ELR (cell line): ENCODE results near the gene ALS2CL.
"Not testable (repeated sequence)": the region's sequence is repeated elsewhere in the genome, so short reads cannot be mapped to it uniquely, and the experiment has no call there.

Experiments used
- DNase-seq: peaks from one replicate; pipeline ENCODE4 v3.0.0-alpha.2; 2015; ENCODE audit warnings: low read depth

Gene ALS2CL

DNA sequence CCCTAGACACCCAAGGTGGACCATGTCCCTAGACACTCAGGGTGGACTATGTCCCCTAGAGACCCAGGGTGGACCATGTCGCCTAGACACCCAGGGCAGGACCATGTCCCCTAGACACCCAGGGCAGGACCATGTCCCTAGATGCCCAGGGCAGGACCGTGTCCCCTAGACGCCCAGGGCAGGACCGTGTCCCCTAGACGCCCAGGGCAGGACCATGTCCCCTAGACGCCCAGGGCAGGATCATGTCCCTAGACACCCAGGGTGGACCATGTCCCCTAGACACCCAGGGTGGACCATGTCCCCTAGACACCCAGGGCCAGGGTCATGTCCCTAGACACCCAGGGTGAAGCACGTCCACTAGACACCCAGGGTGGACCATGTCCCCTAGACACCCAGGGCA, 10.9 kb upstream of the ALS2CL start:
- not testable (repeated sequence) for DNase-seq

DNA sequence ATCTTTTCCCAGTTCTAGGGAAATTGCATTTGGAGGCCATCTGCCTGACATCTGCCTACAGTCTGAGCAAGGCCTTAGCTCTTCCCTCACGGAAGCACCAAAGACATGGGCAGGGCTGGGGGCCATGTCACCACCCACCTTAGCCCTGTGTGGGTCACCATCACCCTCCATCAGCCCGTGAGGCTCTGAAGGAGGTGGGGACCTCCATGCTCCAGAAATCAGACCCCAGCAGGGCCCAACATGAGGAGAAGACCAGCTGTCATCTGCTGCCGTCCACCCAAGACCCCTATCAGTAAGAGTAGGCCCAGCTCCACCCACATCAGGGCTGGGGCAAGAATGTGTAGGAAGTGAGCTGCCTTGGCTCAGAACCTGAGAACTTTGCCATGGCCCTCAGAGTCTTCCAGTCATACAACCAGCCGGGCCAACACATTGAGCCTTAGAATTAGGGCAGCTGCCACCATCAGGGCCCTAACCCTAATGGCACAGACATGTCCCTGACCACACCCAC, 9.6 kb upstream of the ALS2CL start:
- DNase-seq, result no peak

DNA sequence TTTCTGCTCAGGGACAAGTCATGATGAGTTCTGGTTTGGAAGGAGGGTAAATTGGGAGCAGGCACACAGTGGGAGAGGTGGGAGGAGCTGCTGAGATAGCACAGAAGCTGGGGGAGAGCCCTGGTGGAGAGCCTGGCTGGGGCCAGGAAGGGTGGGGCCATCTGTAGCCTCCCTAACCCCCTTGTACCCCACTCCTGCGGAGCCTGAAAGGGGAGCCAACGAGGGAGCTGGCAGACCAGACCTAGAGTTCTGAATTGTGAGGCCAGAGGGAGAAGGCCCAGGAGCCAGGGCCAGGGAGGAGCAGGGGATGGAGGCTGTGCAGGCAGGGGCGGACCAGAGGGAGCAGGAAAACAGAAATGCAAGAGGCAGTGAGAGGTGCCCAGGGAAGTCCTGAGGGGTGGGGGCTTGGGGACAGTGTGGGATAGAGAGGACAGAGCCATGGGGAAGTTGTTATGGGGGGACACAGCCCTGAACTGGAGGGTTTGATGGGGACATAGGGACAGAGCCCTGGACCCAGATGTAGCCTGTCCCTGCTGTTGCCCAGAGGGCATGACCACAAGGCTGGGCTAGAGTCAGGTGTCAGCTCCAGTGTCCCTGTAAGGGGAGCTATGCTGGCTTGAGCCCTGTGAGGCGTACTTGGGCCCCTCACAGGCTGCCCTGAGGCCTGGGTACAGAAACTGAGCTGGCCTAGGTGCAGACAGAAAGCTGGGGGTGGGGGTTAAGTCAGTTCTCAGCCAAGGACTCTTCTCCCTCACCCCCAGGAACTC, 8.9 kb upstream of the ALS2CL start:
- no peak for DNase-seq

DNA sequence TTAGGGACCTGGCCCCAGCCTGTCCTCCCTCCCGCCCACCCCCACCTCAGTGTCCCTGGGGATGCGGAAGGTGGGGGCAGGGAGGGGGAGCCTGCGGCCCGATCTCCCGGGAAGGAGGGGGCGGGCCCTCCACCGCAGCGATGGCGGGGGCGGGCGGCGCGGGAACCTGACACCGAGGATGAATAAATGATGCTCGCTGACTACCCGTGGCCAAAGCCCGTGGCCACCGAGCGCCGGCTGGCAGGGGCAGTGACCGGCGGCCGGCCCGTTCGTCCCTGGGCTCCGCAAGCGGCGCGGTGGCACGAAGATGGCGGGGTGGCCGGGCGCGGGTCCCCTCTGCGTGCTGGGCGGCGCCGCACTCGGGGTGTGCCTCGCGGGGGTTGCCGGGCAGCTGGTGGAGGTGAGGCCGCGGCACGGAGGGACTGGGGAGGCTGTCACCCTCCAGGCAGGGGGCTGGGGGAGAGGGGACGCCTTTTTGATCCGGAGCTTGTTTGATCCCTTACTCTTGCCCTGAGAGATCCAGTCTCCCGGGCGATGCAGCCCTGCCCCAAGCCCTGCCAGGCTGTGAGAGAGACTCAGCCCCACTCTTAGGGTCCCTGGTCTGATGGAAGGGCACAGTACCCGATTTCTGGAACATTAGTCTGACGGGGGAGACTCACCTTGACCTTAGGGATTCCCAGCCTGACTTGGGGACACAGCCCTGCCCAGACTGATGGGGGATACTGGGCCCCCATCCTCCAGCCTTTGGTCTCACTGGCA, 7.9 kb upstream of the ALS2CL start, which contains the start of gene TMIE:
Gene TMIE (plus strand): TSS at position 212 of the 759 bp plus-strand sequence. CDS start 96 bp downstream, at position 308.
- DNase-seq, result peak; percentile 17

DNA sequence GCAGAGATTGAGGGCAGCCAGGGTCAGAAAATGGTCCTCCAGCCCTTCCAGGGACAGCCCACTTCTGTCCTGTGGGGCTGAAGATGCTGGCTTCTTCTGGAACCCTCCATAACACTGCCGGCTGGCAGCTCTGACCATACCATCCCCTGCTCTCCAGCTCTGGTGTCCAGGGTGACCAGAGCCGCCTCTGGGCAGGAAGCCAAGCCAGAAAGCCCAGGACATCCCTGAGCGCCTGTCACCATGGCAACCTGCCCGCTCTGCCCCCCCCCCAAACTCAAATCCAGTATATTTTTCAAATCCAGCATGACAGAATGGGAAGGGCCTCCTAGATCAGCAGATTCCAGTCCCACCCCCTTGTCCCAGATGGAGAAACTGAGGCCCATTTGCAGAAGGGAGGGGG, 7.3 kb upstream of the ALS2CL start:
- DNase-seq, result no peak

DNA sequence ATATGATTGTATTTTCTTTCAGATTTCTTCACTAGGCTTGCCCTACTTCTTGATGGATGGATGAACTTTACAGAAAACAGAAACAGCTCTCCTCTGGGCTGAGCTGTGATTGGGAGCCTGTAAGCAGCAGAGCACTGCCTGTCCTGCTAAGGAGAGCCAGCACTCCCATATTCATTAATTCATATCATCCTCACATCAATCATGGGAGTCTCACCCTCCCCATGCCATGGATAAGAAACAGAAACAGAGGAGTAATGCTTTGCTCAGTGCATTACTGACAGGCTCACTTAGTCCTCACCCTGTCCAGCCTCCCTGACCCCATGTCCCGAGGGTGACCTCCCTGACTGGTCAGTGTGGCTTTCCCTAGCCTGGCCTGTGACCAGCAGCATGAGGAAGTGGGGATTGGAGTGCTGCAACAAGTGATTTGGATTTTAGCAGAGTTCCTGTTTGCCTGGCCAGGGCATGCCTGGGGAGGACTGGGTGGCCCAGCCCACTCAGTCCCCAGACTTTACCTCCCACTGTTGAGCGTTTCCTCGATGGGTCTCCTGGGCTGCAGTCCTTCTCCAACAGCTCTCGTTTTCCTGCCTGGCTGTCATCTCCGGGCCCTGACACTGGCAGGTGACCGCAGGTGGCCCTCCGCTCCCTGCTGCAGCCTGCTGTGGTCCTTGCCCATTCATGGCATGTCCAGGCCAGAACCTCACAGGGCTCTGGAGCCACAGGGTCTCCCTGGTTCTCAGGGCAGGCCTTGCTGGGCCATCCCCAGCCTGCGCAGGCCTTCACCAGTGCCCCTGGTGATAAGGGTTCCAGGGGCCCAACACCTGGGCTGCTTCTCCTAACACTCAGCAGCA, 6.4 kb upstream of the ALS2CL start:
- DNase-seq, result no peak

DNA sequence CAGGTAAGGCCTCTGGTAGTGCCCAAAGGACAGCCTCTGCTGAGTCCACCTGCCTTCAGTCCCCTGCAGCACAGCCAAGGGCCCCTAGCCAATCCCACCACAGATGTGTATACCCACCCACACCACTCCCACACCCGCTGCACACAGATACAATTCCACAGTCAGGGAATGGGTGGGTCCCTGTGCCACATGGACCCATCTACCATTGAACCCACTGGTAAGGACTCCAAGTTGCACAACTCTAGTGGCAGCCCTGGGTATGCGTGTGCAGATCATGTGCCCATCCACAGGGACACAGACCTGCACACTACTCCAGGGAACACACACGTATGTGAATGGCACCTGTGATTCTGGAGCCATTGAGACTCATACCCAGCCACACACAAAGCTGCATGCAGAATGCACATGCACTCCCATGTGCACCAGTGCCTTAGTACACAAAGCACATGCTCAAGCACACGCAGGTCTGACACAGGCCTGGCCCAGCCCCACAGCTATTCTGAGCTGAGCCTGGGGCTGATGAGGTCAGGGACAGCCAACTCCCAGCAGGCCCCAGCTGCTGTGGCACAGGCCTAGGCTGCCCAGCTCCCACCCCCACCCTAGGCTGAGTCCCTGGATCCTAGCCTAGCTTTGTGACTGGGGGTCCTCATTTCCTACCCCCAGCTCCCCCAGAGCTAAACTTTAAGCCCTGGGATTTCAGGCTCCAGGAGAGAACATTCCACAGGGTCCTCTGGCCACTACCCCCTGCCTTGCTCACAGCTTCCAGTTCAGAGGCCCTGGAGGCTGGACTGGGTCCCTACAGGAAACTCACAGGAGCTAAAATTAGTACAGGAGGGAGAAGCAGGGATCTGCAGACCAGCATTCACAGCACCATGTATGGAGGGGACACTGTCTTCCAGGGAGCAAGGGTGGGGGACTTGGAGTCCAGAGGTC, 2.7 kb upstream of the ALS2CL start:
- DNase-seq, result peak; percentile 17

DNA sequence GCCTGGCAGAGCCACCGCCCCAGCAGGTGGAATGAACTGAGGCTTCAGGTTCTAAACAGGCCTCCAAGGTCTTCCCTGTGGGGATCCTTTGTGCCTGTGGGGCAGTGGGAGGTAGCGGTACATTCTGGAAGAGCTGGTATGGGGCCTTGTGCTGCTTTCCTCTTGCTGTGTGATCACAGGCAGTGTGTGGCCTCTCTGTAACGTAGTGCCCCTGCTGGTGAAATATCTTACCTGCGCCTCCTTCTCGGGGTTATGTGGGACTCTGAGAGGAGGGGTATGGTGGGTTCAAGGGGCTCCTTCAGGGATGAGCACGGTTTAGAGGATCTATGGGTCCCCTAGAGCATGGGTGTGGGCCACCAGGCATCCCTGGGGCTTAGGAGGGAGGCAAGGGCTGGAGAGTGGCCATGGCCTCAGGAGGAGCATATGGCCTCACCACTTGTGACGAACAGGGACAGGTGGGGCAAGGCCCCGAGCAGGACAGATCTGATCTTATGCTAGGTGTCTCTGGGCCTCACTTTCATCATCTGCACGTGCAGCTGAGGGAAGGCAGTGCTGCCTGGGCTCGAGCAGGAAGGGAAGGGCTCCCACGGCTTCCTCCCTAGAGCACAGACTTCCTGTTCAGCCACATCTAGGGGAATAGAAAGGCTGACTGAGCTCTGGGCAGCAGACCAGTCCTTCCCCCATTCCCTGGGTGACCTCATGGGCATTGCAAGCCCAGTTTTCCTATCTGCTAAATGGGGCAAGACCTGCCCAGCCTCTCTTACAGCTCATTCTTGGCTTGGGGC, 1.9 kb upstream of the ALS2CL start:
- peak; percentile 23 for DNase-seq

DNA sequence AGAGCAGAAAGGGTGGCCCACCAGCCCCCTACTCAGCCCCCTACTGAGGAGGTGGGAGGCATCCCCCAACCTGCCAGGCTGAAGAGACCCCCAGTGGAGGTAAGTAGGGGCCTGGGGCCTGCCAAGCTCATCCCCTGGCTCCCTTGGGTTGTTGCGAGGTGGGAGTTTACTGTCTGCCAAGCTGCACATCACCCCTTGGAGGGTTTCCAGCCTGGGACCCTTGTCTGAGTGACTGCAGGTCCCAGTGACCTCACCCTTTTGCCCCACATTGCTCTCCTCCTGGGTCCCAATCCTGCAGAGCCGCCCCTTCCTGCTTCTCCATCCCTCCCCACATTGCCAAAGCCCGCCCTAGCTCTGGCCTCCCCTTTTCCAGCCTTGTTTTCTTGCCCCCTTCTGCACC, 1.0 kb upstream of the ALS2CL start:
- no peak for DNase-seq

DNA sequence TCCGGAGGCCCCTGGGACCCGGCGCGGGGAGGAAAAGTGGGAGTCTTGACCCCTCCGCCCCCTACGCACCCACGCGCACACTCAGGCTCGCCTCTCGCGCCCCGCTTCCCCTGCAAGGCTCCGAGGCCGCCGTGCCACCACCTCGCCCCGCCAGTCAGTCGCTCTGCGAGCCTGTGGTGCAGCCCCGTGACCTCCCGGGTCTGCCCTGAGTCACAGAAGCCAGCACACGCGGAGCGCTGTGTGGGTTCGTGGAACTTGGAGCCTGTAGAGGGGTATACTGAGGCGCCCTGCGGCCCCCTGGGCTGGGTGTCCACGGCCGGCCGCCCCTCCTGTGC, 380 bp upstream of the ALS2CL start:
- DNase-seq, result peak; percentile 32

DNA sequence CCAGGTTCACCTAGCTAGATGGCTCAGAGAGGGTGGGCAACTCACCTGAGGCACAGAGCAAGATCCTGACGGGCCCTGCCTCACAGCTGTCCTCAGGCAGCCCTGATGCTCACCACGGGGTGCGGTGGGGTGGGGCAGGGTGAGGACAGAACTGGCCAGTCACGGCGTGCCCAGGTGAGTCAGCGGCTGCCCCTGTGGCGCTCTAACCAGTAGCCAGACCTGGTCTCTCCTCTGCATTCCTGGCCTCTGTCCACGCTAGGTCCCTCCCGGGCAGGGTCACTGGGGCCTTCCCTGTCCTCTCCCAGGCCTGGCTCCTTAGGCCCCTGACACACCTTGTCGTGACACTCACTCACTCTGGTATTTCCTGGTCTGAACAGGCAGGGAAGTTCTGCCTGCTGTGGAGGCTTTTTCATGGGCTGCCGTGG, 901 bp downstream of the ALS2CL start:
- peak; percentile 51 for DNase-seq

DNA sequence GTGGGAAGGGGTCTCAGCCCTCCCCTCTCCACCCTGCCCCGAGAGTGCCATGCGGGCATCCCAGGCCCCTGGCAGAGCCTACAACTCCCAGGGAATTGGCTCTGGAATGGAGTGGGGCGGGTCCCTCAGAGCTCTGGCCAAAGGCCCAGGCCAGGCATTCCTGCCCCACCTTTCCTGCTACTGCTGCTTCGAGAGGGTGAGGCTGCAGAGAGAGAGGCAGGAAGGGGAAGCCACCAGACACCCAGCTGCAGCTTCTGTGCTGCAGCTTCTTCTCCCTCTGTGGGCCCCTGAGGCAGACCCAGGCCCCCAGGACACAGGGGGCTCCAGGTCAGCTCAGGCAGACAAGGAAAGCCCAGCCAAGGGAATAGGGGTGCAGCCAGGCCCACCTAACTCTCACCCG, 2.7 kb downstream of the ALS2CL start:
- DNase-seq, result no peak

DNA sequence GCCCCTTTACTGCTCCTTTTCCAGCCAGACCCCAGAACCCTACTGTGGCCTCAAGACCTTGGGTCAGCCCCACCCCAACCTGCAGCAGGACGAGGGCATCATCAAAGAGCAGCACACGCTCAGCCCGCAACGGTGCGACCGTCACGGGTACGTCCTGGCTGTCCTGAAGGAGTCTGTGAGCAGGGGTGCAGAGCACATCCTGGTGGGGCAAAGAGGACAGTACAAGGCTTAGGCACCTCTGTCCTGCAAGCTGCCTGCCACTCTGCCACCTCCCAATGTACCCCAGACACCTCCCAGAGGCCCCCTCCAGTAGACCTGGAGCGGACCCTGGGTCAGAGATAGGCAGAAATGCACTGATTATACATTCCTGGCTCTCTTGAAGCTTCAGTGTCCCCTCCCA, 8.0 kb downstream of the ALS2CL start:
- DNase-seq, result no peak

DNA sequence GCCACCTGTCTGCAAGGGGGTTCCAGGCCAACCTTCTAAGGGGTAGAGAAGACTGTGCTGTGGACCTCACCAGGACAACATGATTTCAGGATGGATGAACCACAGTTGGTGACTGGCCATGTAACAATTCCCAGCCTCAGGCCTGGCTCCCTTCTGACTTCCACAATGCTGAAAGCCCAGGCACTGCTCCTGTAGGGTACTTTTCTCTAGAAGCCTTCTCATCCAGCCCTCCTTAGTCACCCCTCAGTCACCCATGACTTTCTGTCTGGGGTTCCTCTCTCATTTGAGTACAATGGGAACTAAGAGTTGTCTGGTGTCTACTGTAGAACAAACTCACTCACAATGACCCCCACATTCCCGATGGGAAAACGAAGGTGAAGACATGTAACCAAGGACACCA, 8.6 kb downstream of the ALS2CL start:
- DNase-seq, result peak; percentile 60

DNA sequence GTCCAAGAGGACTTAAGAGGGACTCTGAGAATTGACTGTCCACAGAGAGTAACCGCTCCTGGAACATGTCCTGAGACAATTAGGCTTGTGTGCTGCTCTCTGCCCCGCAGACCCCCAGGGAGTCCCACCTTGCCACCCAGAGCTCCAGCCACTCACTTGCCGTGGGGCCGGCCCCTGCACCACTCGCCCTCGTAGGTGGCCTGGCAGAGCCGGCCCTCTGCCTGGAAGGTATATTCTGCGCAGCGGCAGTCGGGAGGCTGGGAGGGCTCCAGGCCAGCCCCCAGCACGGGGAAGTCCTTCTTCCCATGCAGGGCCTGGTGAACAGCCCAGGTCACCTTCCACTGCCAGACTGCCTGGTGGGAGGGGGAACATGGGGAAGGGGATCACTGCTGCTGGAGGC, 10.5 kb downstream of the ALS2CL start:
- DNase-seq, result no peak

DNA sequence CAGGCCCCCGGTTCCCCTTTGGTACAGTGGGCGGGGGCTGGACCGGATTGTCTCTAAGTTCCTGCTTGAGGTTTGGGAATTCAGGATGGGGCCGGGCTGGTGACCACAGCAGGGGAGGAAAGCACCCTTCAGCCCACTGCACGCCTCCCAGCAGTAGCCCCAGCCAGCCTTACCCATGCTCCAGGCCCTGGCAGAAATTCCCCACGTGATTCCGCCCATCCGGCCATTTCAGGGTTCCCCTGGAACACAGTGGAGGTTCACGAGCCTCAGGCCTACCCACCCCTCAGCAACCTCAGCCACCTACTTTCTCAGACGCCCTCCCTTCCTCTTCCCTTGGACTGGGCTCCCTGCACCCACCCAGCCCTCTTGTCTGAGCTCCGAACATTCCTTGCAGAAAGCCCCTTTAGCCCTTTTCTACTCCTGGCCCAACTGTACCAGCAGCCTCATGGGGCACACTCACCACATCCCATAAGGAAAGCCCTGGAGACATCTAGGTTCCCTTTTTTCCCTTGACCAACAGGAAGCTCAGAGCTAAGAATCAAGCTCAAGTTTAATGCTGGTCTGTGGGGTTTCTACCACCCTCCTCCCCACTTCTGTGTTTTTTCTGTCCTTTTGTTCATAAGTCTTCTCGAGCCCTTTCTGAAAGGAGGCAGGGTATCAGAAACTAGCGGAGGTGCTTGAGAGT, 11.5 kb downstream of the ALS2CL start:
- DNase-seq, result no peak

DNA sequence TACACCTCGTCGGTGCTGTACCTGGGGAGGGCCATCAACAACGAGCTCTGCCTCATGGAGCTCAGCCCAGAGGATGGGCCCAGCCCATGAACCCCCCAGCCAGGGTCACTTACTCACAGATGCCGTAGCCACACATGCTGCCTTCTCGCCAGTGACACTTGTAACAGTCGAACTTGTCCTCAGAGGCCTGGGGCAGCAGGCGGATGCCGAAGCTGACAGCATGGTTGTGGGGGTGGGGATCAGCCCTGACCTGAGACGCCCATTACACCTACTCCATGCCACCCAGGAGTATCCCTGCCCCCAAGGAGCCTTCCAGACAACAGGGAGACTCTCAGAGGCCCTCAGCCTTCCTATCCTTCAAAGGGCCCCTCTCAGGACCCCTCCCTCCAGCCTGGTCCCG, 12.1 kb downstream of the ALS2CL start:
- DNase-seq, result no peak

DNA sequence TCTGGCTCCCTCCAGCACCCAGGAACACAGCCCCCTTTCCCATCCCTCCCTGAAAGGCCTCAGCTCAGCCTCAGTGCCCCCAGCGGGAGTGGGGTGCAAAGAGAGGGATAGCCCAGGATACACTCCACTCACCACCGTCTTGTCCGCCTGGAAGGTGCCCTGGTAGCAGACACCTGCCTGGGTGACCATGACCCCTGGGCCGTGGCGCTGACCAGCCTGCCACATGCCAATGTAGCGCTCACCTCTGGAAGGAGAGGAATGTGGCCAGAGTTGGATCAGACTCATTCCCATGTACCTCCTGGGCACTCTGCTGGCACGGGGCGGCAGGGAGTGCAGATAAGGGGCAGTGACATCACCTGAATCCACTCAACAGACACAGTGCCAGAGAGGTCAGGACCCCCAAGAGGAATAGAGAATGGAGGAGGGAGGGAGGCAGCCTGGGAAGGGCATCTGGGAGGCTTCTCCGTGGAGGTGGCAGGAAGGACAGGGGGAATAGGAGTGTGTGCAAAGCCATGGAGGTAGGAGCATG, 13.1 kb downstream of the ALS2CL start:
- no peak for DNase-seq

DNA sequence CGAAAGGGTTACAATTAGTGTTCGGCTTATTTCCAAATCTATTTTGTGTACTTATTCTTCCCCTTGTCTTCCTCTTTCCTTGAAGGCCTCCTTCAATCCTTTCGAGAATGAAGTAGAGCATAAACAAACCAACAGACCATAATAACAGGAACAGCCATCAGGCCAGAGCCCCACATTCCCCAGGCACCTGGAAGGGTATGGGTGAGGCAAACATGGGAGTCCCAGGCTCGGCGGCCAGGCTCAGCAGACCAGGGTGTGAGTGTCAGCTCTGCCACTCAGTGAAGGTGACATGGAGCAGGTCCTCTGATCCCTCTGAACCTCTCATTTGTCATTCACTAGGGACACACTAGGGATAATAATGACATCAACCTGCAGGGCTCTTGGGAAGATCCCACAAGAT, 13.8 kb downstream of the ALS2CL start:
- no peak for DNase-seq

DNA sequence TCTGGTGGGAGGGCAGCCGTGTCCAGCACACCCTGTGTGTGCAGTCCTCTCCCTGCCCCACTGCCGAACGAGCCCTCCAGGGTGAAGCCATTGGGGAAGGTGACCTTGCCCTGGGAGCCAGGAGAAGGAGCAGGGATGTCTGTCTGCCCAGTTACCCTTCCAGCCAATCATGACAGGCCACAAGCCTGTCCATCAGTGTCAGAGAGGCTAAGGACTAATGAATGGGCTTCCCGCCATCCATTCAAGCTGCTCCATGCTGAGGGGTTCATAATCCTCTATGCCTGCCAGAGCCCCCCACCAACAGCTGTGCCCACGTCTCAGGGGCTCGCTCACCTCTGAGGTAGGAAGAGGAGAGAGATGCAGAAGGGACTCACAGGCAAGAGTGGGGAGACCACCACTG, 15.2 kb downstream of the ALS2CL start:
- DNase-seq, result no peak
